HepG2 (cell line): Measurements from ENCODE around the gene ARHGAP5. TPM values are rescaled to one million over a fixed set of nuclear protein-coding genes. Genes with fewer than 3 reads are reported as not detected.

Experiments
- ARID3A ChIP-seq: IDR thresholded peaks from 2 replicates; pipeline ENCODE4 v1.6.1; 2012; ENCODE audit warnings: low read depth, low read length, improper control_type of control experiment
- FOXA3 ChIP-seq: IDR thresholded peaks from 2 replicates; pipeline ENCODE4 v1.6.1; 2016; ENCODE audit warnings: missing genetic modification reagents, missing compliant biosample characterization
- GPN1 ChIP-seq: sonication (generic); formaldehyde crosslinking; IDR thresholded peaks from 2 replicates; pipeline ENCODE4 v1.5.1; 2020; ENCODE audit warnings: missing genetic modification reagents, borderline replicate concordance
- HMGXB3 ChIP-seq: sonication (generic); formaldehyde crosslinking; IDR thresholded peaks from 2 replicates; pipeline ENCODE4 v1.4.0; 2020; ENCODE audit warnings: missing genetic modification reagents, borderline replicate concordance
- NFKBIZ ChIP-seq: IDR thresholded peaks from 2 replicates; pipeline ENCODE4 v1.6.1; 2018; ENCODE audit warnings: missing genetic modification reagents, missing compliant biosample characterization
- NFYC ChIP-seq: IDR thresholded peaks from 2 replicates; pipeline ENCODE4 v1.6.1; 2016; ENCODE audit warnings: missing genetic modification reagents, missing compliant biosample characterization
- PHF8 ChIP-seq: sonication (generic); formaldehyde crosslinking; IDR thresholded peaks from 2 replicates; pipeline ENCODE4 v1.5.0; 2020; ENCODE audit warnings: missing genetic modification reagents
- ZBTB7A ChIP-seq: sonication (generic); formaldehyde crosslinking; IDR thresholded peaks from 2 replicates; pipeline ENCODE4 v1.8.0; 2022; ENCODE audit warnings: mild to moderate bottlenecking, missing genetic modification reagents
- ZEB1 ChIP-seq: IDR thresholded peaks from 2 replicates; pipeline ENCODE4 v1.6.1; 2012; ENCODE audit warnings: mild to moderate bottlenecking, low read depth, inconsistent platforms; ENCODE audit not compliant: insufficient replicate concordance
- ZFP82 ChIP-seq: sonication (generic); formaldehyde crosslinking; IDR thresholded peaks from 2 replicates; pipeline ENCODE4 v1.5.1; 2020; ENCODE audit warnings: mild to moderate bottlenecking, missing genetic modification reagents, borderline replicate concordance
- ZNF160 ChIP-seq: sonication (generic); formaldehyde crosslinking; IDR thresholded peaks from 2 replicates; pipeline ENCODE4 v1.8.0; 2022; ENCODE audit warnings: mild to moderate bottlenecking, inconsistent platforms, missing genetic modification reagents
- ZNF354B ChIP-seq: sonication (generic); formaldehyde crosslinking; IDR thresholded peaks from 2 replicates; pipeline ENCODE4 v1.8.0; 2022; ENCODE audit warnings: mild to moderate bottlenecking, missing genetic modification reagents
- ZNF687 ChIP-seq: sonication (generic); formaldehyde crosslinking; IDR thresholded peaks from 2 replicates; pipeline ENCODE4 v1.5.1; 2020; ENCODE audit warnings: mild to moderate bottlenecking, missing genetic modification reagents, moderate library complexity
- ZNF747 ChIP-seq: sonication (generic); formaldehyde crosslinking; IDR thresholded peaks from 2 replicates; pipeline ENCODE4 v1.8.1; 2023; ENCODE audit warnings: missing genetic modification reagents, mild to moderate bottlenecking, borderline replicate concordance
- polyA plus RNA-seq, 8 experiments: library from polyadenylated mRNA; depleted of rRNA in 3 of 8; stranded (reverse) in 7 of 8; unstranded in 1 of 8; fragments of >200 nt; fragmentation: Illumina TruSeq in 4 of 8; extraction: Trizol in 4 of 8; gene quantifications; 2 replicates each; pipeline versions ENCODE4 v1.2.1 to v1.2.3, GENCODE V29; 2011 to 2016; ENCODE audit warnings: low read depth in 4 of 8, missing spikeins in 1 of 8, mixed read lengths in 1 of 8; ENCODE audit not compliant: insufficient read depth in 1 of 8
- total RNA-seq, 5 experiments: library from RNA; depleted of rRNA; stranded (reverse); fragments of >200 nt; fragmentation: Illumina TruSeq; extraction: Trizol; gene quantifications; 2 replicates each; pipeline ENCODE4 v1.2.3, GENCODE V29; 2016; ENCODE audit warnings: low read depth in 1 of 5
- TF ChIP-seq, protein P1 (sequence below): sonication (generic); formaldehyde crosslinking; IDR thresholded peaks from 2 replicates; pipeline ENCODE4 v1.4.0; 2020; ENCODE audit warnings: missing genetic modification reagents, low read depth, mild to moderate bottlenecking, borderline replicate concordance
- TF ChIP-seq, protein P2 (sequence below): IDR thresholded peaks from 2 replicates; pipeline ENCODE4 v1.6.1; 2016

Gene ARHGAP5
- total and polyA plus RNA-seq, 2 of the 13 experiments (the other 11 are each of a cell fraction or from before 2014, with no cell fraction given): 33.7 to 144 TPM

- peak; percentile 23; the same call in 1 of the 2 replicates for TF ChIP-seq ARID3A
- peak; percentile 83; the same call in 1 of the 2 replicates for TF ChIP-seq ZFP82 (CRISPR knock-in tag)
- peak; percentile 24; the same call in 1 of the 2 replicates for TF ChIP-seq HMGXB3 (CRISPR knock-in tag)
- TF ChIP-seq ZNF354B: no peak; the same call in 1 of the 2 replicates
- peak; percentile 87 for TF ChIP-seq PHF8 (CRISPR knock-in tag)
- peak; percentile 11; the same call in 1 of the 2 replicates for TF ChIP-seq ZNF160 (CRISPR knock-in tag)
- TF ChIP-seq FOXA3: no peak; the same call in 1 of the 2 replicates
- TF ChIP-seq NFYC (CRISPR knock-in tag): peak; percentile 48; the same call in 1 of the 2 replicates
- TF ChIP-seq, protein P1, sequence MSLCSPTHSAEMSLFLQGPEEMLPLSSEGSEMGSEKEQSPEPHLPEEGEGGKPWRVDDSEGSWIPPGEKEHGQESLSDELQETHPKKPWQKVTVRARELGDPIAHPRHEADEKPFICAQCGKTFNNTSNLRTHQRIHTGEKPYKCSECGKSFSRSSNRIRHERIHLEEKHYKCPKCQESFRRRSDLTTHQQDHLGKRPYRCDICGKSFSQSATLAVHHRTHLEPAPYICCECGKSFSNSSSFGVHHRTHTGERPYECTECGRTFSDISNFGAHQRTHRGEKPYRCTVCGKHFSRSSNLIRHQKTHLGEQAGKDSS: peak; percentile 90
- TF ChIP-seq, protein P2, sequence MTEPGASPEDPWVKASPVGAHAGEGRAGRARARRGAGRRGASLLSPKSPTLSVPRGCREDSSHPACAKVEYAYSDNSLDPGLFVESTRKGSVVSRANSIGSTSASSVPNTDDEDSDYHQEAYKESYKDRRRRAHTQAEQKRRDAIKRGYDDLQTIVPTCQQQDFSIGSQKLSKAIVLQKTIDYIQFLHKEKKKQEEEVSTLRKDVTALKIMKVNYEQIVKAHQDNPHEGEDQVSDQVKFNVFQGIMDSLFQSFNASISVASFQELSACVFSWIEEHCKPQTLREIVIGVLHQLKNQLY (CRISPR knock-in tag): peak; percentile 9; the same call in 1 of the 2 replicates
- no peak; the same call in none of the 2 replicates for TF ChIP-seq GPN1
- peak; percentile 30; the same call in 1 of the 2 replicates for TF ChIP-seq ZNF747 (CRISPR knock-in tag)
- peak; percentile 94 for TF ChIP-seq ZNF687 (CRISPR knock-in tag)
- TF ChIP-seq NFKBIZ: no peak
- peak; percentile 5; the same call in 1 of the 2 replicates for TF ChIP-seq ZBTB7A (CRISPR knock-in tag)
- no peak for TF ChIP-seq ZEB1
These were observed 625 bp upstream of the ARHGAP5 start (continued) for GRCh38 chr14:32076278-32077080.
